ENCODE data around the gene B3GNT8. TPM values are rescaled to one million over a fixed set of nuclear protein-coding genes. Genes with fewer than 3 reads are reported as not detected.
"Not testable (repeated sequence)": the region's sequence is repeated elsewhere in the genome, so short reads cannot be mapped to it uniquely, and the experiment has no call there.

The B3GNT8 gene
- polyA plus RNA-seq, 1 donor from 2014 or later, result 0.59 TPM

DNA sequence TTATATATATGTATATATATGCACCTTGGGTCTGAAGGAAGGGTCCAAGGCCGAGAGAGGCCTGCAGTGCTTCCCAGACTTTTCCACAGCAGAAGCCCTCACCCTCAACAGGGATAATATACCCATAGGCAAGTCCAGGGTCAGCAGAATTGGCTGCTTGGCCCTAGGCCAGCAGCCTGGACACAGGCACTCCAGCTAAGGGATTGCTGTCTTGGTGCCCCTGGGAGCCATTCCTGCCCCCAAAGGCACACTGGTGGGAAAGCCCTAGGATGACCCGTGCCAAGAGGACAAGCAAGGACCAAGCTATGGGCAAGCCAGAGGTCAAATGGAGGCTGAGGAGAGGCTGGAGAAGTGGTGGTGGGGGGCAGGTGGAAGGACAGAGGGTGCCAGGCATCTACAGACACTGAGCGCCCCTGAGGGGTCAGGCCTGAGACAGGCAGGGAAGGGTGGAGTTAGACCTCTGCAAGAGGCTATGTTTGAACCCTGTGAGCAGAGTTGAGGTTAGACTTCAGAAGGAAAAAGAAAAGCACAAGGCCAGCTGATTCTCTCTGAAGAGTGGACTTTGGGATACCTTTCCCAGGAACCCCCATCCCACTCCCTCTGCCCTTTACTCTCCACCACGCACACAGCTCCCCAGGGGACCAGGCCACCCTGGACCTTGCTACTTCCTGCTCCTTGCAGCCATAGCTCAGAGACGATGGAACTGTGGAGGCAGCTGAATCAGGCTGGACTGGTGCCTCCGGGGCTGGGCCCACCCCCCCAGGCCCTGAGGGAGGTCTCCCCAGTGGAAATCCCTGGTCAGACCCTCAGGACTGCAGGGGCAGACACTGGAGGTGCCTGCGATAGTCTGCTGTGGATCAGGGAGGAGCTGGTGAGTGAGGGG is 15.5 kb upstream of the B3GNT8 start, which contains the start of gene ERICH4:
Gene ERICH4 (plus strand): TSS at position 684 of the 883 bp plus-strand sequence. CDS start 14 bp downstream, at position 698.
- peak within 1 kb of the TSS in 2 of 4 donors; percentile 39 to 56 for H3K4me3 Mint-ChIP-seq
- H3K27ac Mint-ChIP-seq, result peak within 1 kb of the TSS in 1 of 3 donors; percentile 31
- H3K27me3 Mint-ChIP-seq, result peaks cover 7% of the 10 kb centered on the region
- peaks cover 0 to 13% (median 7%) of the 10 kb centered on the region in 3 donors for H3K4me1 Mint-ChIP-seq
- no peaks in the 10 kb centered on the region for H3K9me3 Mint-ChIP-seq
- peaks cover 3% of the 10 kb centered on the region for H3K36me3 Mint-ChIP-seq

DNA sequence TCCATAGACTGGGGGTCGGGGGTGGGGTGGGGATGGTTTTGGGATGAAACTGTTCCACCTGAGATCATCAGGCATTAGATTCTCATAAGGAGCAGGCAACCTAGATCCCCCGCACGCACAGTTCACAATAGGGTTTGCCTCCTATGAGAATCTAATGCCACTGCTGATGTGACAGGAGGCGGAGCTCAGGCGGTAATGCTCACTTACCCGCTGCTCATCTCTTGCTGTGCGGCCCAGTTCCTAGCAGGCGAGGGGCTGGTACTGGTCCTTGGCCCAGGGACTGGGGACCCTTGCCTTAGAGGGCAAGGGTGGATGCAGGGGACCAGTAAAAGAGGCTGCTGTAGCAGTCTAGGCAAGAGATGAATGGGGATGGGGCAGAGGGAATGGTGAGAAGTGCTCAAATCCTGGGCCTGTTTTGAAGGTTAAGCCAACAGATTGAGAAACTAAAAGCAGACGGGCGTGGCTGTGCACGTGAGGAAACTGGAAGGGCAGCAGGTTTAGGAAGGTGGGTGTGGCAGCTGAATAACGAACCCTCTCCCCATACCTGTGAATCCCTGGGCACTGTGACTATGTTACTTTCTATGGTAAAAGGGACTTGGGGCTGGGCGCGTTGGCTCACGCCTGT is 14.3 kb upstream of the B3GNT8 start:
- Mint-ChIP-seq H3K27ac (no peak overlapping the region), H3K36me3 (peaks cover 3% of the 10 kb centered on the region), H3K9me3 (no peaks in the 10 kb centered on the region), H3K27me3 (peaks cover 4% of the 10 kb centered on the region), H3K4me1 (peaks cover 0 to 17% (median 13%) of the 10 kb centered on the region in 3 donors), H3K4me3 (peak overlapping the region in 2 of 4 donors; percentile 41 to 56)

DNA sequence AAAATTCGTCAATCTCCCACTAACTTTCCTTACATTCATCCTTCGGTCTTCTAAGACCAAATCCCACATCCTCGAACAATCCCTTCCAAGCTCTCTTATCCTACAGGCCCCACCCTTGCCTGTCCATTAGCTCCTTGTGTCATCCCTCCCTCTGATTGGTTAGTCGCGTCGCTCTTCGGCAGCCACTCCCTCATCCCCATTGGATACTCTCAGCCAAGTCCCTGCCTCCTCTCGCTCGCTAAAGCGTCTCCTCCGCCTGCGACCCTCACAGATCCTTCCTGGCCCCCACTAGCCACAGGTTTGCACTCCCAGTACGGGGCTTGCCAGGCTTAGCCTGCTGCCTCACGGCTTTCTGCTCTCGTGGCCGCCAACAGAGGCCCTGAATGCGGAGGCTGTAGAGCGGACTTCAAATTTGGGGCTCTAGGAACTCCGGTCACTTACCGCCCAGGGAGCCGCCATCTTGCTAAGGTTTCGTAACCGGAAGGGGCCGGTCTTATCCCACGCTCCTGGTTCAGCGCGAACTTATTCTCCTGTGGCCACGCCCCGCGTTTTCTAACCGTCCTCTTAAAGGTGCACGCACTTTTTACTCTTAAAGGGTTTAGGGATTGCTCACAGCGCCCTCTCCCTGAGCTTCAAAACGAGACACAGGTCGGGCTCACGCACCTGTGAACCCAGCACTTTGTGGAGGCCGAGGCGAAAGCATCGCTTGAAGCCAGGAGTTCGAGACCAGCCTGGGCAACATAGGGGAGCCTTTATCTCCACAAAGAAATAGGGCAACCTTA is 12.5 kb upstream of the B3GNT8 start, which contains the start of gene DMAC2:
Gene DMAC2 (minus strand): TSS at position 472 of the 782 bp plus-strand sequence. CDS start 13 bp downstream, at position 459.
- H3K4me1 Mint-ChIP-seq, result peaks cover 0 to 17% (median 13%) of the 10 kb centered on the region in 3 donors
- H3K4me3 Mint-ChIP-seq, result peak within 1 kb of the TSS in 3 of 4 donors; percentile 7 to 71 (median 67)
- H3K9me3 Mint-ChIP-seq, result no peaks in the 10 kb centered on the region
- peaks cover 4% of the 10 kb centered on the region for H3K27me3 Mint-ChIP-seq
- H3K27ac Mint-ChIP-seq, result no peak within 1 kb of the TSS
- H3K36me3 Mint-ChIP-seq, result peaks cover 3% of the 10 kb centered on the region

DNA sequence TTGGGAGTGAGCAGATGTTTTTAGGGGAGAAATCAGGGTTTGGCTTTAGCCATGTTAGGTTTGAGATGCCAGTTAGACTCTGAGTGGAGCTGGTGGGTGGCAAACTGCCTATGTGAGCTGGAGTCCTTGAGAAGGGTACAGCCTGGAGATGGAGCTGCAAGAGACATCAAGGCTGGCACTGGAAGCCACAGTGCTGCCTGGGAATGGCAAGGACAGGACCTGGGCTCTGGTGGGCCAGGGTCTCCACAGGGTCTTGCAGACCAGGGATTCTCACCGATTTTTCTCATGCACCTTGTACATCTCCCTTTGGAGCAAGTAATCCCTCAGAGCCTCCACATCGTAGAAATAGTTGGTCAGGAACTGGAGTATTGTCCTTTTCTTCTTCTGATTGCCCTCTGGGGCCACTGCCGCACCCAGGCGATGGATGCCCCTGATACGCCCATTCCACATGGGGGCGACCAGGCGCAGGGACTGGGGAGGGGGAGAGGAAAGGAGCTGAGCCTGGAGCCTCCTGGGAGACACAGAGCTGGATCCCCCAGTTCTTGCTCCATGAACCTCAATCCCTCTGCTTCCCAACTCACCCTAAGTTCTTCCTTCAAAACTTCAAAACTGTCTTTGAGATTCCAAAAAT is 10.9 kb upstream of the B3GNT8 start:
- Mint-ChIP-seq H3K9me3 (no peaks in the 10 kb centered on the region), H3K36me3 (peaks cover 3% of the 10 kb centered on the region), H3K27me3 (no peaks in the 10 kb centered on the region), H3K27ac (no peak overlapping the region), H3K4me1 (peaks cover 0 to 14% (median 13%) of the 10 kb centered on the region in 3 donors), H3K4me3 (peak overlapping the region in 3 of 4 donors; percentile 67 to 75 (median 73))

DNA sequence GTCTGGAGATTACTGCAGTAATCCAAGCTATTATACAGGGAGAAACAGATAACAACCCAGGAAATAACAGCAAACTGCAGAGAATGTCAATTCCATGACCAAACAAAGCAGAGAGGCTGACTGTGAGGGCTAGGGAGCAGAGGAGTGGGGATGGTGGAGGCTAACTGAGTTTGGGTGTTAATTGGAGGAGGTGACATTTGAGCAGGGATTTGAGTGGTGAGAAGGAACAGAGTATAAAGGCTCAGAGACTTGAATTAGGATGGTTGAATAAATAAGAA is 9.4 kb upstream of the B3GNT8 start:
- Mint-ChIP-seq H3K9me3 (no peaks in the 10 kb centered on the region), H3K36me3 (peaks cover 3% of the 10 kb centered on the region), H3K4me1 (peaks cover 0 to 14% (median 11%) of the 10 kb centered on the region in 3 donors), H3K27me3 (no peaks in the 10 kb centered on the region), H3K27ac (peak overlapping the region in 1 of 3 donors; percentile 18), H3K4me3 (peak overlapping the region in 3 of 4 donors; percentile 20 to 71 (median 60))

DNA sequence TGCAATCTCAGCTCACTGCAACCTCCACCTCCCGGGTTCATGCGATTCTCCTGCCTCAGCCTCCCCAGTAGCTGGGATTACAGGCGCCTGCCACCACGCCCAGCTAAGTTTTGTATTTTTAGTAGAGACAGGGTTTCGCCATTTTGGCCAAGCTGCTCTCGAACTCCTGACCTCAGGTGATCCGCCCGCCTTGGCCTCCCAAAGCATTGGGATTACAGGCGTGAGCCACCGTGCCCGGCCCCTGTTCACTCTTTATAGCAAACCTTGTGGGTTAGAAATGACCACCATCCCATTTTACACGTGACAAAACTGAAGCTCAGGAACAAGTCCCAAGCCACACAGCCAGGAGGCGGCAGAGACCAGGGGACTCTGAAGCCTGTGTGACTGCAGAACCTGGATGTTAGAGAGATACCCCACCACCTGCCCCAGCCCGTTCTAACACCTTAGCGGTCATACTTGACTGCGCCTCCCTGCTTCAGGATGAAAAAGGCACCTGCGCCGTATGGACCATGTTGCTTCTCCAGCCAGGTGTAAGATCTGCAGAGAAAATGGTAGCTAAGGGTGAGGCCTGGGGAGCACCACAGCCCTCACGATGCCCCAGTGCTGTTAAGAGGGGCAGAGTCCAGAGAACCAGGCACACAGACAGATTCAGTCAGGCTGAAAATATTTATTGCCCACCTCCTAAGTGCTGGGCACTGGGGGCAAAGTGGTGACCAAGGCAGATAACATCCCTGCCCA is 8.9 kb upstream of the B3GNT8 start:
- Mint-ChIP-seq H3K4me3 (peak overlapping the region in 3 of 4 donors; percentile 20 to 71 (median 60)), H3K4me1 (peaks cover 0 to 14% (median 11%) of the 10 kb centered on the region in 3 donors), H3K36me3 (peaks cover 1% of the 10 kb centered on the region), H3K9me3 (no peaks in the 10 kb centered on the region), H3K27ac (no peak overlapping the region), H3K27me3 (no peaks in the 10 kb centered on the region)

DNA sequence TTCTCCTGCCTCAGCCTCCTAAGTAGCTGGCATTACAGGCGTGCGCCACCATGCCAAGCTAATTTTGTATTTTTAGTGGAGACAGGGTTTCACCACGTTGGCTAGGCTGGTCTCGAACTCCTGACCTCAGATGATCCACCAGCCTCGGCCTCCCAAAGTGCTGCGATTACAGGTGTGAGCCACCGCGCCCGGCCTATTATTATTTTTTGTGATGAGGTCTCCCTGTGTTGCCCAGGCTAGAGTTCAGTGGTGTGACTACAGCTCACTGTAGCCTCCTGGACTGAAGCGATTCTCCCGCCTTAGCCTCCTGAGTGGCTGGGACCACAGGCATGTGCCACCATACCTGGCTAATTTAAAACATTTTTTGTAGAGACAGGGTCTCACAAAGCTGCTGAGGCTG is 8.2 kb upstream of the B3GNT8 start:
- not testable (repeated sequence) for H3K36me3 Mint-ChIP-seq, H3K4me3 Mint-ChIP-seq, H3K9me3 Mint-ChIP-seq, H3K27me3 Mint-ChIP-seq, H3K27ac Mint-ChIP-seq
- H3K4me1 Mint-ChIP-seq, result peaks cover 0 to 15% (median 9%) of the 10 kb centered on the region in 3 donors

DNA sequence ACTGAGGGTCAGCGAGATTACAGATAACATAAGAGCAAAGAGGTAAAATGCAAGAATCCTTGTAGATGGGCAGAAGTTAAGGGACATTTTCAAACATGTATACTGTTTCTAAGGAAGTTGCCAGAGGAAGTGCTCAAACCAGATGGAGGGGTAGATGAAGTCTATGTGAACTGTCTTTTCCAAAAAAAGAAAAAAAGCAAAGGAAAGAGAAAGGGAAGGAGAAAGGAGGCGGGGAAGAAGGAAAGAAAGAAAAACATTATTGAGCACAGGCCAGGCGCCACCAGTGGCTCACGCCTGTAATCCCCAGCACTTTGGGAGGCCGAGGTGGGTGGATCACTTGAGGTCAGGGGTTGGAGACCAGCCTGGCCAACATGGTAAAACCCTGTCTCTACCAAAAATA is 7.3 kb upstream of the B3GNT8 start:
- peaks cover 0 to 12% (median 9%) of the 10 kb centered on the region in 3 donors for H3K4me1 Mint-ChIP-seq
- H3K27ac Mint-ChIP-seq, result no peak overlapping the region
- no peak overlapping the region for H3K4me3 Mint-ChIP-seq
- H3K36me3 Mint-ChIP-seq, result peaks cover 1% of the 10 kb centered on the region
- H3K9me3 Mint-ChIP-seq, result no peaks in the 10 kb centered on the region
- H3K27me3 Mint-ChIP-seq, result no peaks in the 10 kb centered on the region

DNA sequence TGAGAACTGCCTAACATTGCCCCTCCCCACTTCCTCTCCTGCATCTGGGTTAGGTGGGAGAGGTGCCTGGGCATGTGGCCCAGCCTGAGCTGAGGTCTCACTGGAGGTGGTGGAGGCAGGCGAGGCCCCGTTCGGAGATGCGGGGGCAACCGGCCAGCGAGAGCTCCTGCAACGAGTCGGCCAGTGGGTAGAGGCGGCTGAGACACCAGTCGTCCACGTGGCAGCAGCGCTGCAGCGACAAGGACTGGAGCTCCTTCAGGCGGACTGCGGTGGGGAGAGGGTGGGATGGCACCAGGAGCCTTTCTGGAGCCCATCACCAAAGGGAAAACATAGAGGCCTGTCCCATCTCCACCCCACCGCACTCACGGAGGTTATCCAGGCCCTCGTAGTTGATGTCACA is 6.0 kb upstream of the B3GNT8 start:
- Mint-ChIP-seq H3K27me3 (no peaks in the 10 kb centered on the region), H3K4me3 (no peak overlapping the region), H3K4me1 (peaks cover 0 to 8% (median 7%) of the 10 kb centered on the region in 3 donors), H3K36me3 (peaks cover 1% of the 10 kb centered on the region), H3K9me3 (no peaks in the 10 kb centered on the region), H3K27ac (no peak overlapping the region)

DNA sequence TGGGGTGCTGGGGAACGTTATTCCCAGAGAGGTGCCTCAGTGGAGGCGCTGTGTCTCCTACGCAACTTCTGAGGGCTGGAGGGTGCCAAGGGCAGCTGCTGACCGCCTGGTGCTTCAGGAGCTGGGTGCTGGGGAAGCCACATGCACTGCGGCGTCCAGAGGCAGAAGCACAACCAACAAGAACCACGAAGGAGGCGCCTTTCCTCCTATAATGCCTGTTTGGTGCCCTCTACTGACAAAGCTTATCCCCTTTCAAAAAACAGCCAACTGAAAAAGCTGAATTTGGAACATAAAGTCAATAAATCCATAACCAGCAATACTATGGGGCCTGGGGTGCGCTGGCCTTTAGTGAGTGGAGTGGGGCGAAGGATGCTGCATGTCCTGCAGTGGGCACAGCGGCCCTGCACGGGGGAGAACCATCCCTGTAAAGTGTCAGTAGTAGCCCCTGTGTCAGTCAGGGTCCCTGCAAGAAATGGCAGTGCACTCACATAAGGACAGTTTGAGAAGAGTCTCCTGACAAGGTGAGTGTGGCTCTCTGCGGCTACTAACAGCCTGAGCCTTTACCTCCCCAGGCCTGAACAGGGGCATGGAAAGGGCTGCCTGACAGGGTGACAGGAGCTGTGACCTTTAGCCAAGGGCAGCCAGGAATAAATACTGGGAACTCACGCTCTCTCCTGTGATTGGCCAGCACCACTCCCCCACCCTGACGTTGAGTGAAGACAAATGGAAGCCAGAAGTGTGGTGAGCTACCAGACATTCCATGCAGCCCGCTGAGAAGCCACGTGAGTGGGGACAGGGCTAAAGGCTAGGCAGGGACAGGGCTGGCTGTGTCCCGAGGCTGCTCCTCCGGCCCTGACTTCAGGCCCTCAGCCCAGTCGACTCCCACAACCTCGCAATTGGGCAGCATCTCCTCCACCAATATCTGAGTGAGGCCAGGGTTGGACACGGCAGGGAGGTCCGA is 4.5 kb upstream of the B3GNT8 start:
- H3K4me1 Mint-ChIP-seq, result peaks cover 0 to 11% (median 9%) of the 10 kb centered on the region in 3 donors
- peak overlapping the region in 1 of 3 donors; percentile 50 for H3K27ac Mint-ChIP-seq
- H3K4me3 Mint-ChIP-seq, result no peak overlapping the region
- H3K36me3 Mint-ChIP-seq, result peaks cover under 1% of the 10 kb centered on the region
- H3K9me3 Mint-ChIP-seq, result no peaks in the 10 kb centered on the region
- H3K27me3 Mint-ChIP-seq, result no peaks in the 10 kb centered on the region

DNA sequence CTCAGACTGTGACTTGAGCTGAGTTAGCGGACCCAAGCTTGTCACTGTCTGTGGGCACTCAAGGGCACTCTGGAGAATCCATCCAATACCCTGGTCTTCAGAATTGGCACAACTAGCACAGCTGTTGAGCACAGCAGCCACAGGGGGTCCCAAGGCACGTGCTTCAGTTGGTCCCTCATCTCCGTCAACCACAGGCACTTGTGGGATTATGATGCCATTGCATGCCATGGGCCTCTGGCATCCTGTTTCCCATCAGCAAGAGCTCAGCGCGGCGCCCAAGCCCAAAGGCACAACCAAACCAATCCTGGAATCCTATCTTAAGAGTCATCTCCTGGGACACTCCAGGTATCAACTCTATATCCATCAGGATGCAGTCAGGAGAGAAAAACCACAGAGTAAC is 3.7 kb upstream of the B3GNT8 start:
- Mint-ChIP-seq H3K4me1 (peaks cover 0 to 9% (median 7%) of the 10 kb centered on the region in 3 donors), H3K27me3 (no peaks in the 10 kb centered on the region), H3K4me3 (no peak overlapping the region), H3K36me3 (peaks cover 2% of the 10 kb centered on the region), H3K27ac (peak overlapping the region in 1 of 3 donors; percentile 76), H3K9me3 (no peaks in the 10 kb centered on the region)

DNA sequence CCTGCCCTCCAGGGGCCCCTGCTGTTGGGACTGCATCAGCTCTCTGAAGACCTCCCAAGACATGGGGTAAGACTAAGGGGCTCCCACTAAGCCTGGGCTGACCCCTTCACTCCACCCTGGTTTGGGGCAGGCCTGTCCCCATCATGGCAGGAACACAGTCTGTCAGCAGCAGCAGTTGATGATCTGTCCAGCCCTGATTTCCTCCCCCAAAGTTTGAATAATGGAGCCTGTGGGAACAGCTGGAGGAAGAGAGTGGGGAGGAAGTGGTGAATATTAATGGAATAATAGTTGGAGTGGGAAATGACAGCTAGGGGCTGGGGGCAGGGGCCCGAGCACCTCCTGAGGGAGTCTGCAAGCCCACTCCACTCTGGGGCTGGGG is 1.3 kb upstream of the B3GNT8 start:
- H3K27me3 Mint-ChIP-seq, result no peaks in the 10 kb centered on the region
- no peaks in the 10 kb centered on the region for H3K9me3 Mint-ChIP-seq
- no peak overlapping the region for H3K4me3 Mint-ChIP-seq
- peaks cover 0 to 9% (median 7%) of the 10 kb centered on the region in 3 donors for H3K4me1 Mint-ChIP-seq
- H3K27ac Mint-ChIP-seq, result peak overlapping the region in 2 of 3 donors; percentile 46 to 62
- H3K36me3 Mint-ChIP-seq, result peaks cover 2% of the 10 kb centered on the region

Data from IgD-negative memory B cell (primary cell).